CD4-positive, alpha-beta T cell treated with Interleukin-6 at 100 ng/mL for 8 hours (primary cell): ENCODE measurements around the gene DDX43.
A peak's percentile ranks its signal among the peaks of the same experiment; 100 is the strongest.
"Not testable (repeated sequence)": the region's sequence is repeated elsewhere in the genome, so short reads cannot be mapped to it uniquely, and the experiment has no call there.

ENCODE experiments used
- DNase-seq: peaks from one replicate; pipeline ENCODE4 v3.0.0-alpha.2; 2020; ENCODE audit warnings: mixed read lengths, low spot score

Gene DDX43

DNA sequence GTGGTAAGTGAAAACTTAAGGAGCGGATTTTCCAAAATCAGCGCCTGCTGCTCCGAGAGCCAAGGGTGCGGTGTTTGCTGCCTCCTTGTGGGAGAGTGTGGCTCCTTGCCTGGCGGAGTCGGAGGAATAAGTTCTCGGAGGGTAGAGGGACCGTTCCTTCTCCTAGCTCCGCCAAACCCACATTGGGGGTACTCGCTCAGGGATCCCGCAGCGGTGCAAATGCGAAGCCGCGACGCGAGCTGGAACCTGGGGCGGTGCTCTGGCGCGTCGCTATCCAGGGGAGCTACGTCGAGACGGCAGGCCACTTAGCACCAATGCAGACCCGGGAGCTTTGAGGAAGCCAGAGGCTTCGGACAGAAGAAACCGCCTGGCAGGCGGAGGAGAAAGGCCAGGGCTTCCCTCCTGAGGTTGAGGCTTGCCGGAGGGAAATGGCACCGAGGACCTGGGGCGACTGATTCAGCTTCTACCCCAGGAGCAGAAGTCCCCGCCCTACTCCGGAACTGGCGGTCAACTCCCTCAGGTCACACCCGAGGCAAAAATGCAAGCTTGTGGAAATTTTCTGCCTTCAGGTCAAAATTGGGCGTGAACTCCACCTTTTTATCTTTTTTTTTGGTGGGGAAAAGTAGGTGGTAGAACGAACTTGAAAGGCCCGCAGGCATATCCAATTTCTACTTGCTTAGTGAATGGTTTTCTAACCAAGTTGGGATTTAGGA, 5.7 kb upstream of the DDX43 start:
- DNase-seq, result peak; percentile 60

DNA sequence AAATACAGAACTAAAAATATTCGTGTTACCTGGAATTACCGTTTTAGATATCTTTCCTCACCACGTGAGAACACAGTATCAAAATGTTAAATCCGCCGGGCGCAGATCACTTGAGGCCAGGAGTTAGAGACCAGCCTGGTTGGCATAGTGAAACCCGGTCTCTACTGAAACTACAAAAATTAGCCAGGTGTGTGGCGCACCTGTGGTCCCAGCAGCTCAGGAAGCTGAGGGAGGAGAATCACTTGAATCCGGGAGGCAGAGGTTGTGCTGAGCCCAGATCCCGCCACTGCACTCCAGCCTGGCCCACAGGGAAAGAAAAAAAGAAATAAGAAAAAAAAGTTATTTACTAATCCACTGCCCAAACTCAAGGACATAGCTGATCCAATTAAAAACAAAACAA, 4.8 kb upstream of the DDX43 start:
- DNase-seq, result no peak

DNA sequence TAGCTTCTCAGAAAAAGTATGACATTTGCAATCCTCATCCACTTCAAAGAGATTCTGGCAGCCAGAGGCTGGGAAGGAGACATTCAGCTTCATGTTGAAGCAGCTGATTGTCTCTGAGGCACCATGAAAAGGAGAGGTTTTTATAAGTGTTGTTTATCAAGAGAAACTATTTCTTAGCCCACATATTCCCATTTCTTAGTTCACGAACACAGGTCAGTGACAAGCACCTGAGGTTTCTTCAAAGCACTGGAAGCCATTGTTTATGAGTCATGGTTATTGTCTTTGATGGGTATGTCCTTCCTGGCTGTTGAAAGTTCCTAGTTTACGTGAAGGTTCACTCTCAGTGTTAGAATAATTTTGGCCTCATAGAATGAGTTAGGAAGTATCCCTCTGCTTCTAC, 3.0 kb upstream of the DDX43 start:
- peak; percentile 11 for DNase-seq

- DNase-seq, result not testable (repeated sequence)
These were observed 2.4 kb upstream of the DDX43 start for GRCh38 chr6:73392188-73392587.

DNA sequence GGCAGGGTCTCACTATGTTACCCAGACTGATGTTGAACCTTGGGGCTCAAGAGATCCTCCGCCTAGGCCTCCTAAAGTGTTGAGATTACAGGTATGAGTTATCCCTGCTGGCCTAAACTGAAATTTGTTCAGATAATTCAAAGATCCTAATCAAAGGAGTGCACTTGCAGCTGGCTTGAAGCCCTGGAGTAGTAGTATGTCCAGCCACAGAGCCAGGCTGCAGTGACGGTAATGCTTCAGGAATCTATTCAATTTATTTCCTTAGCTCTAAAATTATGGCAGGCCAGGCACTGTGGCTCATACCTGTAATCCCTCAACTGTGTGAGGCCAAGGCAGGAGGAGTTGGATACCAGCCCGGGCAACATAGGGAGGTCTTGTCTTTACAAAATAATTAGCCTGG, 1.4 kb upstream of the DDX43 start:
- no peak for DNase-seq

DNA sequence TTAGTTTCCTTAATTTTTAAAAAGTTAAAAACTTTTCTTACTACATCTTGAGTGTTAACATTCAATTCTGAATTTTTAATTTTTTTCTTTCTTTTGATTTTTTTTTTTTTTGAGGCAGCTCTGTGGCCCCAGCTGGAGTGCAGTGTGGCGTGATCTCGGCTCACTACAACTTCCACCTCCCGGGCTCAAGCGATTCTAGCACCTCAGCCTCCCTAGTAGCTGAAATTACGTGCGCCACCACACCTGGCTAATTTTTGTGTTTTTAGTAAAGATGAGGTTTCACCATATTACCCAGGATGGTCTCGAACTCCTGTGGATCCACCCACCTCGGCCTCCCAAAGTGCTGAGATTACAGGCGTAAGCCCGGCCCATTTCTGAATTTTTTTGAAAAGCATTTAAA, 1.2 kb downstream of the DDX43 start:
- no peak for DNase-seq

GRCh38 chr6:73400656-73401055, 6.0 kb downstream of the DDX43 start:
- DNase-seq, result no peak

- DNase-seq, result no peak
These were observed 14.8 kb downstream of the DDX43 start for GRCh38 chr6:73409395-73409794.

DNA sequence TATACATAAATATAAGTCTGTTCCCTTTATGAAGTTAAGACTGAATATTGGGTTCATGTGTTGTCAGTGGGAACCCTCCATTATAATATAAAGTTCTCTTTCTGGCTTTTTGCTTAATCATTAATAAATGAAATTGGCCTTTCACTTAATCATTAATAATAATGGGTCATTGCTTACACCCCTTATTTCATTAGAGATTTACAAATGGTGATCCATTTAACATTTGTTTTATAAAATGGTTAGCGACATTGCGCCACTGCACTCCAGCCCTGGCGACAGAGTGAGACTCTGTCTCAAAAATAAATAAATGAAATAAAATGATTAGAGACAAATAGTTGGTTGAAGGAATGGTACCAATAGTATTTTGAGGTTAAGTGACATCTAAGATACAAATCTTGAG, 18.5 kb downstream of the DDX43 start:
- DNase-seq, result no peak

DNA sequence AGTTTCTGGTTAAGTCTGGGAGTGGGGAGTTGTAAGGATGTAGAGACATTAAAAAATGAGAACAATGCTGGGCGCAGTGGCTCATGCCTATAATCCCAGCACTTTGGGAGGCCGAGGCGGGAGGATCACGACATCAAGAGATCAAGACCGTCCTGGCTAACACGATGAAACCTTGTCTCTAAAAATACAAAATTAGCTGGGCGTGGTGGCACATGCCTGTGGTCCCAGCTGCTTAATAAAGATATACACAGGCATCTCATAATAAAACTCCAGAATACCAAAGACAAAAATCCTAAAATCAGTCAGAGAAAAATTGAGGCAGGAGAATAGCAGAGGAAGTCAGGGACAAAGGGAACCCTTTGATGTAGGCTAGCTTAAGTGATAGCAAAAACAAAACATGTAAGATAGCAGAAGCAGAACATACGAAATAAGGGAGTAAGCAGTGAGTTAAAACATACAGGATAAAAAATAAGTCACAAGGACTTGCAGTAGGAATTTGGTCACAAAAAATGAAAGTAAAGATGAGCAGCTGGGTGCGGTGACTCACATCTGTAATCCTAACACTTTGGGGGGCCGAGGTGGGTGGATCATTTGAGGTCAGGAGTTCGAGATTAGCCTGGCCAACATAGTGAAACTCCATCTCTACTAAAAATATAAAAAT, 23.6 kb downstream of the DDX43 start:
- DNase-seq, result no peak

- no peak for DNase-seq
These were observed 26.9 kb downstream of the DDX43 start for GRCh38 chr6:73421534-73421933.

DNA sequence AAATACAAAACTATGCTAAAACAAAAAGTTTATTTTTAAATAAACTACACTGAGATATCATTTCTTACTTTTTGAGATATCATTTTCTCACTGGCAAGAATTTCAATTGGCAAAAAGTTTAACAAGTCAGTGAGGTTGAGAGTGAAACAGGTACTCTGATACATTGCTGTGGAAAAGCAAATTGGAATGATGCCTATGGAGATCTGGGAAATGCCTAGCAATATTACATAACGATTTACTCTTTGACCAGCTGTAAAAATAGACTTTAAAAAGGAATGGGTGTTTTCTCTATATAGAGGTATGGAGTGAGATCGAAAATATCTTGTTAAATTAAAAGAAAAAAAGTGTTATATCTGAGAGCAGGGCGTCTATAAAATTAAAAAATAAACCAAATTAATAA, 40.6 kb downstream of the DDX43 start:
- no peak for DNase-seq

DNA sequence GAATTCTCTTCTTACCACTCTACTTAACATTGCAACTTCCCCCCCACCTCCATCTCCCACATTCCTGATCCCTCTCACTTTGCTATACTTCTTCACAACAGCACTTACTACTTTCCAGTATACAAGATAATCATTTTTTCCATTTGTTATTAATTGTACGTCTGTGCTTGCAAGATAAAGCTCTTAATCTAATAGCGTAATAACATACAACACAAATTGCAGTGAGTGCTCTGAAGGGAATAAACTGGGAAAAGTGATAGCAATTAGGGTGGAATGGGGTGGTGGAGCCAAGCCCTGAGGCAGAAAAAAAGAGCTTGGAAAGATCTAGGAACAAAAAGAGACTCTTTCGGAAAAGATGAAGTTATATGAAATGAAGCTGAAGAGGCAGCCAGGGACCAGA, 48.9 kb downstream of the DDX43 start:
- DNase-seq, result no peak

GRCh38 chr6:73451223-73452106, 56.8 kb downstream of the DDX43 start:
- peak; percentile 33 for DNase-seq

GRCh38 chr6:73452107-73452461, 57.5 kb downstream of the DDX43 start, which contains the start of gene CGAS:
Gene CGAS (minus strand): TSS chr6:73452297. CDS start chr6:73452181, 116 bp downstream.
- peak; percentile 71 for DNase-seq

- no peak for DNase-seq
These were observed 61.4 kb downstream of the DDX43 start for GRCh38 chr6:73455865-73456629.

- DNase-seq, result not testable (repeated sequence)
These were observed 64.8 kb downstream of the DDX43 start for GRCh38 chr6:73459474-73459873.

- DNase-seq, result no peak
These were observed 65.4 kb downstream of the DDX43 start for GRCh38 chr6:73460056-73460455.

GRCh38 chr6:73461537-73462350, 67.1 kb downstream of the DDX43 start, which contains the start of gene MTO1:
Gene MTO1 (plus strand): TSS chr6:73461737. CDS start chr6:73461855, 118 bp downstream.
- DNase-seq, result peak; percentile 82
